HepG2 (cell line): ENCODE results near the gene TM2D1. TPM values are rescaled to one million over a fixed set of nuclear protein-coding genes. Genes with fewer than 3 reads are reported as not detected.
A peak's percentile ranks its signal among the peaks of the same experiment; 100 is the strongest.

ENCODE experiments used
- ATF7 ChIP-seq, 2 experiments: fragments of 450-650 bp in 1 of 2; sonication (generic) in 1 of 2; formaldehyde crosslinking in 1 of 2; IDR thresholded peaks; 2 replicates each; pipeline versions ENCODE4 v1.4.0 to v1.6.1; 2016 to 2020; ENCODE audit warnings: antibody characterized with exemption in 1 of 2, mild to moderate bottlenecking in 1 of 2, missing genetic modification reagents in 1 of 2
- GABPB1 ChIP-seq: IDR thresholded peaks from 2 replicates; pipeline ENCODE4 v1.6.1; 2016; ENCODE audit warnings: mild to moderate bottlenecking, missing genetic modification reagents, moderate library complexity, missing compliant biosample characterization
- GATAD1 ChIP-seq: IDR thresholded peaks from 2 replicates; pipeline ENCODE4 v1.6.1; 2016; ENCODE audit warnings: missing genetic modification reagents, missing compliant biosample characterization
- HOXA3 ChIP-seq: sonication (generic); formaldehyde crosslinking; IDR thresholded peaks from 2 replicates; pipeline ENCODE4 v1.5.0; 2020; ENCODE audit warnings: missing genetic modification reagents
- KLF15 ChIP-seq: sonication (generic); formaldehyde crosslinking; IDR thresholded peaks from 2 replicates; pipeline ENCODE4 v1.8.1; 2023; ENCODE audit warnings: borderline replicate concordance, mild to moderate bottlenecking, inconsistent platforms, missing genetic modification reagents, mixed read lengths
- MEF2D ChIP-seq: sonication (generic); formaldehyde crosslinking; IDR thresholded peaks from 2 replicates; pipeline ENCODE4 v1.5.1; 2020; ENCODE audit warnings: mild to moderate bottlenecking, missing genetic modification reagents
- MEIS2 ChIP-seq: sonication (generic); formaldehyde crosslinking; IDR thresholded peaks from 2 replicates; pipeline ENCODE4 v1.9.0; 2021; ENCODE audit warnings: mild to moderate bottlenecking, missing genetic modification reagents
- NFE2L2 ChIP-seq: fragments of 150-350 bp; IDR thresholded peaks from 2 replicates; pipeline ENCODE4 v1.6.1; 2014; ENCODE audit warnings: low read length
- NFIB ChIP-seq: sonication (generic); formaldehyde crosslinking; IDR thresholded peaks from 2 replicates; pipeline ENCODE4 v1.9.0; 2021; ENCODE audit warnings: missing genetic modification reagents, mild to moderate bottlenecking, borderline replicate concordance
- PCBP1 ChIP-seq: fragments of 200-400 bp; formaldehyde crosslinking; IDR thresholded peaks from 2 replicates; pipeline ENCODE4 v1.6.1; 2017; ENCODE audit warnings: mild to moderate bottlenecking, low read depth, low read length, borderline replicate concordance
- POLR2G ChIP-seq: fragments of 200-400 bp; formaldehyde crosslinking; IDR thresholded peaks from 2 replicates; pipeline ENCODE4 v1.6.1; 2018; ENCODE audit warnings: mild to moderate bottlenecking, low read depth, low read length, moderate library complexity
- RBAK ChIP-seq: sonication (generic); formaldehyde crosslinking; IDR thresholded peaks from 2 replicates; pipeline ENCODE4 v1.5.1; 2020; ENCODE audit warnings: mild to moderate bottlenecking, missing genetic modification reagents
- RFX5 ChIP-seq: IDR thresholded peaks from 2 replicates; pipeline ENCODE4 v1.6.1; 2011; ENCODE audit warnings: low read depth, low read length, improper control_type of control experiment
- RFXANK ChIP-seq: IDR thresholded peaks from 2 replicates; pipeline ENCODE4 v1.6.1; 2016
- SOX6 ChIP-seq, 2 experiments: fragments of 450-650 bp in 1 of 2; sonication (generic) in 1 of 2; formaldehyde crosslinking in 1 of 2; IDR thresholded peaks; 2 replicates each; pipeline versions ENCODE4 v1.4.0 to v1.6.1; 2017 to 2020; ENCODE audit warnings: antibody characterized with exemption in 1 of 2, mild to moderate bottlenecking in 1 of 2, missing genetic modification reagents in 1 of 2
- TCF12 ChIP-seq, 2 experiments: fragments of 450-650 bp in 1 of 2; sonication (generic) in 1 of 2; formaldehyde crosslinking in 1 of 2; IDR thresholded peaks; 2 replicates each; pipeline versions ENCODE4 v1.6.1 to v1.8.0; 2017 to 2022; ENCODE audit warnings: antibody characterized with exemption in 1 of 2, mild to moderate bottlenecking in 1 of 2, missing genetic modification reagents in 1 of 2, moderate library complexity in 1 of 2
- XBP1 ChIP-seq: sonication (generic); formaldehyde crosslinking; IDR thresholded peaks from 2 replicates; pipeline ENCODE4 v1.5.0; 2020; ENCODE audit warnings: missing genetic modification reagents
- ZFAT ChIP-seq: sonication (generic); formaldehyde crosslinking; conservative IDR thresholded peaks from 2 replicates; pipeline ENCODE4 v1.8.1; 2023; ENCODE audit warnings: missing genetic modification reagents, inconsistent platforms
- ZNF850 ChIP-seq: sonication (generic); formaldehyde crosslinking; conservative IDR thresholded peaks from 2 replicates; pipeline ENCODE4 v1.9.0; 2021; ENCODE audit warnings: mild to moderate bottlenecking, missing genetic modification reagents
- polyA plus RNA-seq, 8 experiments: library from polyadenylated mRNA; depleted of rRNA in 3 of 8; stranded (reverse) in 7 of 8; unstranded in 1 of 8; fragments of >200 nt; fragmentation: Illumina TruSeq in 4 of 8; extraction: Trizol in 4 of 8; gene quantifications; 2 replicates each; pipeline versions ENCODE4 v1.2.1 to v1.2.3, GENCODE V29; 2011 to 2016; ENCODE audit warnings: low read depth in 4 of 8, missing spikeins in 1 of 8, mixed read lengths in 1 of 8; ENCODE audit not compliant: insufficient read depth in 1 of 8
- total RNA-seq, 5 experiments: library from RNA; depleted of rRNA; stranded (reverse); fragments of >200 nt; fragmentation: Illumina TruSeq; extraction: Trizol; gene quantifications; 2 replicates each; pipeline ENCODE4 v1.2.3, GENCODE V29; 2016; ENCODE audit warnings: low read depth in 1 of 5
- TF ChIP-seq, protein P1 (sequence below): sonication (generic); formaldehyde crosslinking; IDR thresholded peaks from 2 replicates; pipeline ENCODE4 v1.4.0; 2020; ENCODE audit warnings: missing genetic modification reagents, borderline replicate concordance
- TF ChIP-seq, protein P2 (sequence below): sonication (generic); formaldehyde crosslinking; IDR thresholded peaks from 2 replicates; pipeline ENCODE4 v1.8.1; 2023; ENCODE audit warnings: mild to moderate bottlenecking, inconsistent platforms, moderate library complexity, missing genetic modification reagents, borderline replicate concordance
- TF ChIP-seq, protein P3 (sequence below): sonication (generic); formaldehyde crosslinking; conservative IDR thresholded peaks from 2 replicates; pipeline ENCODE4 v1.5.0; 2020; ENCODE audit warnings: missing genetic modification reagents

The TM2D1 gene
- total and polyA plus RNA-seq, 2 of the 13 experiments (the other 11 are each of a cell fraction or from before 2014, with no cell fraction given), result 26.6 to 49.0 TPM

GRCh38 chr1:61741711-61742619 is 17.0 kb upstream of the TM2D1 start, which contains the start of gene PATJ (continued):
- TF ChIP-seq, protein P1, sequence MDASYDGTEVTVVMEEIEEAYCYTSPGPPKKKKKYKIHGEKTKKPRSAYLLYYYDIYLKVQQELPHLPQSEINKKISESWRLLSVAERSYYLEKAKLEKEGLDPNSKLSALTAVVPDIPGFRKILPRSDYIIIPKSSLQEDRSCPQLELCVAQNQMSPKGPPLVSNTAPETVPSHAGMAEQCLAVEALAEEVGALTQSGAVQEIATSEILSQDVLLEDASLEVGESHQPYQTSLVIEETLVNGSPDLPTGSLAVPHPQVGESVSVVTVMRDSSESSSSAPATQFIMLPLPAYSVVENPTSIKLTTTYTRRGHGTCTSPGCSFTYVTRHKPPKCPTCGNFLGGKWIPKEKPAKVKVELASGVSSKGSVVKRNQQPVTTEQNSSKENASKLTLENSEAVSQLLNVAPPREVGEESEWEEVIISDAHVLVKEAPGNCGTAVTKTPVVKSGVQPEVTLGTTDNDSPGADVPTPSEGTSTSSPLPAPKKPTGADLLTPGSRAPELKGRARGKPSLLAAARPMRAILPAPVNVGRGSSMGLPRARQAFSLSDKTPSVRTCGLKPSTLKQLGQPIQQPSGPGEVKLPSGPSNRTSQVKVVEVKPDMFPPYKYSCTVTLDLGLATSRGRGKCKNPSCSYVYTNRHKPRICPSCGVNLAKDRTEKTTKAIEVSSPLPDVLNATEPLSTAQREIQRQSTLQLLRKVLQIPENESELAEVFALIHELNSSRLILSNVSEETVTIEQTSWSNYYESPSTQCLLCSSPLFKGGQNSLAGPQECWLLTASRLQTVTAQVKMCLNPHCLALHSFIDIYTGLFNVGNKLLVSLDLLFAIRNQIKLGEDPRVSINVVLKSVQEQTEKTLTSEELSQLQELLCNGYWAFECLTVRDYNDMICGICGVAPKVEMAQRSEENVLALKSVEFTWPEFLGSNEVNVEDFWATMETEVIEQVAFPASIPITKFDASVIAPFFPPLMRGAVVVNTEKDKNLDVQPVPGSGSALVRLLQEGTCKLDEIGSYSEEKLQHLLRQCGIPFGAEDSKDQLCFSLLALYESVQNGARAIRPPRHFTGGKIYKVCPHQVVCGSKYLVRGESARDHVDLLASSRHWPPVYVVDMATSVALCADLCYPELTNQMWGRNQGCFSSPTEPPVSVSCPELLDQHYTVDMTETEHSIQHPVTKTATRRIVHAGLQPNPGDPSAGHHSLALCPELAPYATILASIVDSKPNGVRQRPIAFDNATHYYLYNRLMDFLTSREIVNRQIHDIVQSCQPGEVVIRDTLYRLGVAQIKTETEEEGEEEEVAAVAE, result no peak
- TF ChIP-seq HOXA3 (CRISPR knock-in tag), result no peak; the same call in 1 of the 2 replicates
- no peak for TF ChIP-seq RBAK
- peak; percentile 82 for TF ChIP-seq GABPB1
- no peak for TF ChIP-seq RFX5
- no peak for TF ChIP-seq XBP1
- no peak for TF ChIP-seq NFE2L2
- TF ChIP-seq POLR2G, result peak; percentile 40; the same call in 1 of the 2 replicates
- TF ChIP-seq MEF2D (CRISPR knock-in tag), result no peak
- TF ChIP-seq NFIB (CRISPR knock-in tag), result no peak
- TF ChIP-seq ZNF850 (CRISPR knock-in tag), result no peak
- no peak for TF ChIP-seq TCF12 (IDR thresholded peaks at IDR 0.05)
- TF ChIP-seq TCF12 (CRISPR knock-in tag; IDR thresholded peaks at IDR 0.05), result peak; percentile 79; the same call in 1 of the 2 replicates
- peak; percentile 44 for TF ChIP-seq GATAD1 (CRISPR knock-in tag)
- TF ChIP-seq KLF15 (CRISPR knock-in tag), result no peak
- TF ChIP-seq ATF7 (IDR thresholded peaks at IDR 0.05), result no peak
- no peak for TF ChIP-seq ATF7 (CRISPR knock-in tag; IDR thresholded peaks at IDR 0.05)
- no peak for TF ChIP-seq PCBP1
- TF ChIP-seq, protein P2, sequence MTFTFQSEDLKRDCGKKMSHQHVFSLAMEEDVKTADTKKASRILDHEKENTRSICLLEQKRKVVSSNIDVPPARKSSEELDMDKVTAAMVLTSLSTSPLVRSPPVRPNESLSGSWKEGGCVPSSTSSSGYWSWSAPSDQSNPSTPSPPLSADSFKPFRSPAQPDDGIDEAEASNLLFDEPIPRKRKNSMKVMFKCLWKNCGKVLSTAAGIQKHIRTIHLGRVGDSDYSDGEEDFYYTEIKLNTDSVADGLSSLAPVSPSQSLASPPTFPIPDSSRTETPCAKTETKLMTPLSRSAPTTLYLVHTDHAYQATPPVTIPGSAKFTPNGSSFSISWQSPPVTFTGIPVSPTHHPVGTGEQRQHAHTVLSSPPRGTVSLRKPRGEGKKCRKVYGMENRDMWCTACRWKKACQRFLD (CRISPR knock-in tag), result no peak
- TF ChIP-seq MEIS2 (CRISPR knock-in tag), result no peak
- no peak for TF ChIP-seq ZFAT (CRISPR knock-in tag)
- TF ChIP-seq RFXANK (CRISPR knock-in tag), result no peak
- TF ChIP-seq, protein P3, sequence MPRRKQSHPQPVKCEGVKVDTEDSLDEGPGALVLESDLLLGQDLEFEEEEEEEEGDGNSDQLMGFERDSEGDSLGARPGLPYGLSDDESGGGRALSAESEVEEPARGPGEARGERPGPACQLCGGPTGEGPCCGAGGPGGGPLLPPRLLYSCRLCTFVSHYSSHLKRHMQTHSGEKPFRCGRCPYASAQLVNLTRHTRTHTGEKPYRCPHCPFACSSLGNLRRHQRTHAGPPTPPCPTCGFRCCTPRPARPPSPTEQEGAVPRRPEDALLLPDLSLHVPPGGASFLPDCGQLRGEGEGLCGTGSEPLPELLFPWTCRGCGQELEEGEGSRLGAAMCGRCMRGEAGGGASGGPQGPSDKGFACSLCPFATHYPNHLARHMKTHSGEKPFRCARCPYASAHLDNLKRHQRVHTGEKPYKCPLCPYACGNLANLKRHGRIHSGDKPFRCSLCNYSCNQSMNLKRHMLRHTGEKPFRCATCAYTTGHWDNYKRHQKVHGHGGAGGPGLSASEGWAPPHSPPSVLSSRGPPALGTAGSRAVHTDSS (CRISPR knock-in tag), result no peak
- no peak for TF ChIP-seq SOX6 (IDR thresholded peaks at IDR 0.05)
- peak; percentile 35 for TF ChIP-seq SOX6 (CRISPR knock-in tag; IDR thresholded peaks at IDR 0.05)
